HepG2 (cell line): ENCODE results near the gene IQCF5.
"Not testable (repeated sequence)": the region's sequence is repeated elsewhere in the genome, so short reads cannot be mapped to it uniquely, and the experiment has no call there.

ENCODE experiments used
- CSRNP2 ChIP-seq: sonication (generic); formaldehyde crosslinking; conservative IDR thresholded peaks from 2 replicates; pipeline ENCODE4 v1.8.0; 2022; ENCODE audit warnings: low read depth, missing genetic modification reagents
- SP1 ChIP-seq, 2 experiments: fragments of 450-650 bp in 1 of 2; sonication (generic) in 1 of 2; formaldehyde crosslinking in 1 of 2; IDR thresholded peaks; 2 replicates each; pipeline versions ENCODE4 v1.4.0 to v1.6.1; 2016 to 2020; ENCODE audit warnings: missing genetic modification reagents in 1 of 2
- ZNF121 ChIP-seq: sonication (generic); formaldehyde crosslinking; IDR thresholded peaks from 2 replicates; pipeline ENCODE4 v1.5.0; 2020; ENCODE audit warnings: mild to moderate bottlenecking, missing genetic modification reagents

- TF ChIP-seq ZNF121 (CRISPR knock-in tag); SP1 (IDR thresholded peaks at IDR 0.05); SP1 (CRISPR knock-in tag; IDR thresholded peaks at IDR 0.05); CSRNP2 (CRISPR knock-in tag): not testable (repeated sequence)
These were observed 20.0 kb downstream of the IQCF5 start for GRCh38 chr3:51855411-51855810.
